Breast epithelium (tissue), 4 donors: Measurements from ENCODE around the gene ATP1B1. TPM values are rescaled to one million over a fixed set of nuclear protein-coding genes. Genes with fewer than 3 reads are reported as not detected.

Experiments
- DNase-seq, 2 donors: peaks; one replicate each; pipeline ENCODE4 v3.0.0-alpha.2; 2019; ENCODE audit warnings: low spot score in 2 of 2
- H3K27ac ChIP-seq, 2 donors: fragments of 200-600 bp; sonication (generic) in 1 of 2; one replicate each; pipeline ENCODE4 v1.5.1; 2016 to 2019; ENCODE audit warnings: mild to moderate bottlenecking in 1 of 2
- H3K27me3 ChIP-seq, 2 donors: fragments of 200-600 bp; sonication (generic) in 1 of 2; one replicate each; pipeline versions ENCODE4 v1.5.1 to v1.6.0; 2017 to 2019; ENCODE audit warnings: control low read depth in 1 of 2, mild to moderate bottlenecking in 1 of 2
- H3K36me3 ChIP-seq: fragments of 200-600 bp; one replicate; pipeline ENCODE4 v1.5.1; 2019
- H3K4me1 ChIP-seq, 2 donors: fragments of 200-600 bp; sonication (generic); one replicate each; pipeline ENCODE4 v1.5.1; 2016 to 2019; ENCODE audit warnings: control low read depth in 1 of 2
- H3K4me3 ChIP-seq, 3 donors: fragments of 200-600 bp; sonication (generic); 1 replicate in 2 of 3; 2 replicates in 1 of 3; pipeline ENCODE4 v1.5.1; 2016 to 2019; ENCODE audit warnings: mild to moderate bottlenecking in 3 of 3, moderate library complexity in 2 of 3
- H3K9me3 ChIP-seq, 2 donors: fragments of 200-600 bp; sonication (generic) in 1 of 2; one replicate each; pipeline ENCODE4 v1.5.1; 2016 to 2019; ENCODE audit warnings: control low read depth in 1 of 2
- CTCF ChIP-seq, 3 donors: fragments of 450-650 bp; IDR thresholded peaks; one replicate each; pipeline ENCODE4 v1.5.1; 2016 to 2017; ENCODE audit warnings: antibody characterized with exemption in 3 of 3, mild to moderate bottlenecking in 3 of 3, moderate library complexity in 3 of 3
- POLR2A ChIP-seq: fragments of 450-650 bp; IDR thresholded peaks from one replicate; pipeline ENCODE4 v1.6.1; 2016; ENCODE audit warnings: antibody characterized with exemption, mild to moderate bottlenecking, moderate library complexity
- POLR2AphosphoS5 ChIP-seq, 3 donors: sonication (generic); formaldehyde crosslinking; IDR thresholded peaks; one replicate each; pipeline ENCODE4 v1.6.1; 2017; ENCODE audit warnings: antibody characterized with exemption in 3 of 3
- intact Hi-C: fragments of 100-400 bp; cut with DNase I; formaldehyde crosslinking; loops from one replicate; pipeline ENCODE4 v1.15.1; 2023; ENCODE audit warnings: low total_unique reads
- total RNA-seq, 3 donors: library from RNA; depleted of rRNA; stranded (reverse); fragments of >200 nt; gene quantifications; one replicate each; pipeline ENCODE4 v1.1.0, GENCODE V29; 2016

ATP1B1 gene
- 100 to 1,000 TPM in 1 of 3 donors, 10 to 100 TPM in 2; 21.8 to 173 (median 46.9) TPM for total RNA-seq

DNA sequence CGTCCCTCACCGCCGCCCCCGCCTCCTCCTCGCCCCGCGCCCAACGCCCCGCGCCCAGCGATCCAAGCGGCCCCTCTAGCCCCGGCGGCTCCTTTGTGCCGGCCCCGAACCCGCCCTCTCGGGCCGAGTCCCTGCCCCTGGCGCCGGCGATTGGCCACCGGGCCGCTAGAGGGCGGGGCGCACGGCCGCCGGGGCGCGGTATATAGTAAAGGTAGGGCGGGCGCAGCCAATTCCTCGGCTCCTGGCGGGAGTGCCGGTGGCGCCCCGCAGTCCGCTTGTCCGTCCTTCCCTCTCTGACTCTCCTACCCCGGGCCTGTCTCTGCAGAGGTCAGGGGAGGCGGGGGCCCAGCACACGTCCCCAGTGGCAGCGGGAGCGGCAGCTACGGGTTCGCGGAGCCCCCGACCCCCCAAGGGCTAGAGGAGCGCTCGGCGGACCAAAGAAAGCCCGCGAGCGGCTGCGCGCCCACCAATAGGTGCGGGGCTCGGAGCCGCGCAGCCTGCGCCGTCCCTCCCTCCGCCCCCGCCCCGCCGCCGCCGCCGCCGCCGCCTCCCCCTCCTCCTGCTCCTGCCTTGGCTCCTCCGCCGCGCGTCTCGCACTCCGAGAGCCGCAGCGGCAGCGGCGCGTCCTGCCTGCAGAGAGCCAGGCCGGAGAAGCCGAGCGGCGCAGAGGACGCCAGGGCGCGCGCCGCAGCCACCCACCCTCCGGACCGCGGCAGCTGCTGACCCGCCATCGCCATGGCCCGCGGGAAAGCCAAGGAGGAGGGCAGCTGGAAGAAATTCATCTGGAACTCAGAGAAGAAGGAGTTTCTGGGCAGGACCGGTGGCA lies at the start of gene ATP1B1:
TSS of gene ATP1B1 (plus strand) at position 596 of the 826 bp plus-strand sequence. CDS start at position 736, 140 bp downstream.
- TF ChIP-seq CTCF (IDR thresholded peaks at IDR 0.05), result peak; percentile 44 to 64 (median 45)
- TF ChIP-seq POLR2A, result peak; percentile 87
- TF ChIP-seq POLR2AphosphoS5 (IDR thresholded peaks at IDR 0.05), result peak; percentile 48 to 94 (median 71)
- no peaks in the 10 kb centered on the region for H3K27me3 ChIP-seq
- no peaks in the 10 kb centered on the region for H3K36me3 ChIP-seq
- peak within 1 kb of the TSS; percentile 90 to 91 for H3K27ac ChIP-seq
- peak; percentile 88 to 89 for DNase-seq
- no peaks in the 10 kb centered on the region for H3K9me3 ChIP-seq
- peak within 1 kb of the TSS; percentile 73 to 90 (median 78) for H3K4me3 ChIP-seq
- intact Hi-C loops, result no loop called here
- peaks cover 0 to 17% of the 10 kb centered on the region in 2 donors for H3K4me1 ChIP-seq

GRCh38 chr1:169059421-169059820 lies 47.1 kb upstream of the ATP1B1 start:
- intact Hi-C loops, result no loop called here
- no peak overlapping the region for H3K4me3 ChIP-seq
- no peaks in the 10 kb centered on the region for H3K27me3 ChIP-seq
- H3K36me3 ChIP-seq, result no peaks in the 10 kb centered on the region
- no peaks in the 10 kb centered on the region for H3K4me1 ChIP-seq
- peak overlapping the region in 1 of 2 donors; percentile 43 for H3K27ac ChIP-seq
- TF ChIP-seq CTCF (IDR thresholded peaks at IDR 0.05) (no peak), POLR2AphosphoS5 (IDR thresholded peaks at IDR 0.05) (no peak), POLR2A (no peak)
- DNase-seq, result no peak
- peaks cover 4 to 13% of the 10 kb centered on the region in 2 donors for H3K9me3 ChIP-seq

DNA sequence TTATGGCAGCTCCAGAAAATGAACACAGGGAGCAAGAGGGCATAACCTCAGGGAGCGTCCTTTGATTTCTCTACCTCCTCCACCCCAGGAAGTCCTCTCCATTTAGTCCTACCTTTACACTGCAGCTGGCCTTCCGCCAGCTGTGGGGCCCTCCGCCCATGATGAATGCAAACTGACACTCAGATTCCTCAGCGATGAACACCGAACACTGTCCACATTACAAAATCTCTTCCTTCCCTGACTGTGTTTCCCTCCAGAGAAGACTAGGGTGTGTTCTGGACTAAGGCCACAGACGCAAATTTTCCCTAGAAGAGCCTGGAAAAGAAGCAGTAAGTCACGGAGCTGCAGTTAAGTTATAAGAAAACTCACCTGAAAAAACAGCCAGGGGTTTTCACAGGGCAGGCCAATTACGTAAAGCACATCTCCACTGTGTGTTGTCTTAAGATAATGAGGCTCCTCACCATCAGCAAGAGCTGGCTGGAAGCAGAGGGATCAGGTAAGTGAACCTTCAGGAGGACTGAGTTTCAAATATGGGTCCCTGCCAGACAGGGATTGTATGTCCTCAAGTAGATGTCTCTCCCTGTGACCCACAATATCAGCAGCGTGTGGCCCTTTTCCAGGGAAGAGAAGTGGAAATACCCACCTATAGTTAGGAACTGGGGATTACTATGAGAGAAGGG lies 46.3 kb upstream of the ATP1B1 start:
- TF ChIP-seq POLR2AphosphoS5 (IDR thresholded peaks at IDR 0.05) (no peak), POLR2A (no peak), CTCF (IDR thresholded peaks at IDR 0.05) (no peak)
- no peak for DNase-seq
- Histone ChIP-seq H3K27ac (peak overlapping the region; percentile 35 to 43), H3K27me3 (no peaks in the 10 kb centered on the region), H3K4me1 (no peaks in the 10 kb centered on the region), H3K36me3 (no peaks in the 10 kb centered on the region), H3K4me3 (no peak overlapping the region), H3K9me3 (peaks cover 4 to 13% of the 10 kb centered on the region in 2 donors)
- intact Hi-C loops, result no loop called here

- Histone ChIP-seq H3K36me3 (no peaks in the 10 kb centered on the region), H3K27me3 (no peaks in the 10 kb centered on the region), H3K9me3 (peaks cover 4 to 13% of the 10 kb centered on the region in 2 donors), H3K4me1 (no peaks in the 10 kb centered on the region), H3K4me3 (no peak overlapping the region), H3K27ac (no peak overlapping the region)
- DNase-seq, result no peak
- TF ChIP-seq POLR2A (no peak), CTCF (IDR thresholded peaks at IDR 0.05) (no peak), POLR2AphosphoS5 (IDR thresholded peaks at IDR 0.05) (no peak)
- intact Hi-C loops, result no loop called here
These were observed 45.4 kb upstream of the ATP1B1 start for GRCh38 chr1:169060919-169061639.
